ENCODE data around the gene ZNF296. TPM values are rescaled to one million over a fixed set of nuclear protein-coding genes. Genes with fewer than 3 reads are reported as not detected.

The ZNF296 gene
- total RNA-seq, 1 experiment from 2014 or later: 9.2 TPM

DNA sequence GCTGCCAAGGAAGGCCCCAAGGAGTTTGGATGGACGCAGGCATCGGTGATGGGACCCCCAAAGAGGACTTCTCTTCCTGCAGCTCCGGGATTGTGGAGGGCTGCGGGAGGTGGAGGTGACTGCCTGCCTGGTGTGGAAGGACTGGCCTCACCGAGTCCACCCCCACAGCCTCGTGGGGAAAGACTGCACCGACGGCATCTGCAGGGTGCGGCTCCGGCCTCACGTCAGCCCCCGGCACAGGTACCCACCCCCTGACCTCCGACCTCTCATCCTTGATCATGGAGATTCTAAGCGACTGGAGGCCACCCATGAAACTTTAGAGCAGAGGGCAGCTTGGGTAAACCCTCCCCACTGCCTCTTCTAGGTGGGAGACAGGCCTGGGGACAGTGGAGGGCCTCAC, 54.3 kb downstream of the ZNF296 start:
- ATAC-seq (no peak), DNase-seq (ENCODE audit: low read depth, low spot score) (no peak)
- Histone ChIP-seq H2AFZ (ENCODE audit: low read depth, low read length, poor library complexity, severe bottlenecking) (no peak overlapping the region), H3K9me3 (ENCODE audit: control insufficient read depth in 1 of 2, insufficient read depth in 1 of 2, low read depth in 1 of 2, low read length in 2 of 2) (no peaks in the 10 kb centered on the region), H4K20me1 (ENCODE audit: insufficient read depth) (no peaks in the 10 kb centered on the region), H3K9me2 (ENCODE audit: insufficient read depth) (no peaks in the 10 kb centered on the region), H3K36me3 (ENCODE audit: control insufficient read depth in 1 of 2, insufficient read depth in 2 of 2, low read length in 2 of 2) (no peaks in the 10 kb centered on the region), H3K79me2 (ENCODE audit: insufficient read depth, low read length) (no peaks in the 10 kb centered on the region), H3K9ac (ENCODE audit: low read length) (no peak overlapping the region), H3K4me2 (ENCODE audit: low read length) (no peak overlapping the region), H3K4me3 (replicated peaks in 1 of 2; ENCODE audit: low read depth in 1 of 2, low read length in 2 of 2) (no peak overlapping the region), H3K27me3 (ENCODE audit: insufficient read depth, low read length) (no peaks in the 10 kb centered on the region), H3K4me1 (ENCODE audit: control insufficient read depth in 1 of 2, insufficient read depth in 2 of 2, low read length in 2 of 2) (peaks cover 4 to 9% of the 10 kb centered on the region in 2 experiments; a peak in 2 of 4 replicates), H3K27ac (ENCODE audit: low read depth, low read length) (no peak overlapping the region)
- RAD21 ChIA-PET (ENCODE audit: low non-redundant PET in 1 of 2, low total read pairs in 2 of 2, uncharacterized antibody in 2 of 2, unreplicated experiment in 2 of 2): no interaction called here
- intact Hi-C loops (cut with micrococcal nuclease): no loop called here
- CTCF ChIA-PET: interaction anchor here (0.6 kb wide), 1 partner anchor 142 kb away, joined by 3 read pairs; no protein-coding TSS in a partner anchor
- POLR2A ChIA-PET: no interaction called here
- TF ChIP-seq SIN3A (IDR thresholded peaks at IDR 0.05; ENCODE audit: low read depth) (no peak), ZFX (IDR thresholded peaks at IDR 0.05) (no peak), FOSL1 (IDR thresholded peaks at IDR 0.05; ENCODE audit: low read depth) (no peak), ZNF274 (IDR thresholded peaks at IDR 0.05; ENCODE audit: low read depth, low read length) (no peak), POLR2AphosphoS5 (IDR thresholded peaks at IDR 0.05; ENCODE audit: low read depth, low read length) (no peak), EZH2 (IDR thresholded peaks at IDR 0.05) (no peak), JUND (IDR thresholded peaks at IDR 0.05) (no peak), RAD21 (IDR thresholded peaks at IDR 0.05; ENCODE audit: low read depth) (no peak), TCF7L2 (IDR thresholded peaks at IDR 0.05; ENCODE audit: borderline replicate concordance, extremely low read depth, insufficient read depth, insufficient read length) (no peak), CEBPB (IDR thresholded peaks at IDR 0.05; ENCODE audit: low read depth) (no peak), YY1 (IDR thresholded peaks at IDR 0.05; ENCODE audit: extremely low read depth, insufficient replicate concordance, low read depth, low read length) (no peak), EZH2phosphoT487 (IDR thresholded peaks at IDR 0.05; ENCODE audit: borderline replicate concordance) (no peak), SP1 (IDR thresholded peaks at IDR 0.05; ENCODE audit: low read depth) (no peak), CBX3 (IDR thresholded peaks at IDR 0.05; ENCODE audit: low read depth) (no peak)
- TF ChIP-seq, protein P1, sequence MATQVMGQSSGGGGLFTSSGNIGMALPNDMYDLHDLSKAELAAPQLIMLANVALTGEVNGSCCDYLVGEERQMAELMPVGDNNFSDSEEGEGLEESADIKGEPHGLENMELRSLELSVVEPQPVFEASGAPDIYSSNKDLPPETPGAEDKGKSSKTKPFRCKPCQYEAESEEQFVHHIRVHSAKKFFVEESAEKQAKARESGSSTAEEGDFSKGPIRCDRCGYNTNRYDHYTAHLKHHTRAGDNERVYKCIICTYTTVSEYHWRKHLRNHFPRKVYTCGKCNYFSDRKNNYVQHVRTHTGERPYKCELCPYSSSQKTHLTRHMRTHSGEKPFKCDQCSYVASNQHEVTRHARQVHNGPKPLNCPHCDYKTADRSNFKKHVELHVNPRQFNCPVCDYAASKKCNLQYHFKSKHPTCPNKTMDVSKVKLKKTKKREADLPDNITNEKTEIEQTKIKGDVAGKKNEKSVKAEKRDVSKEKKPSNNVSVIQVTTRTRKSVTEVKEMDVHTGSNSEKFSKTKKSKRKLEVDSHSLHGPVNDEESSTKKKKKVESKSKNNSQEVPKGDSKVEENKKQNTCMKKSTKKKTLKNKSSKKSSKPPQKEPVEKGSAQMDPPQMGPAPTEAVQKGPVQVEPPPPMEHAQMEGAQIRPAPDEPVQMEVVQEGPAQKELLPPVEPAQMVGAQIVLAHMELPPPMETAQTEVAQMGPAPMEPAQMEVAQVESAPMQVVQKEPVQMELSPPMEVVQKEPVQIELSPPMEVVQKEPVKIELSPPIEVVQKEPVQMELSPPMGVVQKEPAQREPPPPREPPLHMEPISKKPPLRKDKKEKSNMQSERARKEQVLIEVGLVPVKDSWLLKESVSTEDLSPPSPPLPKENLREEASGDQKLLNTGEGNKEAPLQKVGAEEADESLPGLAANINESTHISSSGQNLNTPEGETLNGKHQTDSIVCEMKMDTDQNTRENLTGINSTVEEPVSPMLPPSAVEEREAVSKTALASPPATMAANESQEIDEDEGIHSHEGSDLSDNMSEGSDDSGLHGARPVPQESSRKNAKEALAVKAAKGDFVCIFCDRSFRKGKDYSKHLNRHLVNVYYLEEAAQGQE (IDR thresholded peaks at IDR 0.05; ENCODE audit: low read depth): no peak
- TF ChIP-seq, protein P2, sequence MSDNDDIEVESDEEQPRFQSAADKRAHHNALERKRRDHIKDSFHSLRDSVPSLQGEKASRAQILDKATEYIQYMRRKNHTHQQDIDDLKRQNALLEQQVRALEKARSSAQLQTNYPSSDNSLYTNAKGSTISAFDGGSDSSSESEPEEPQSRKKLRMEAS (IDR thresholded peaks at IDR 0.05): no peak
- BruUV-seq (replicated peaks): no TSS peak

Other genes starting within 250 kb of the ZNF296 start
- gene NECTIN2, start 230.2 kb downstream of the ZNF296 start, total RNA-seq (2021; ENCODE audit: unreplicated experiment): 96.3 TPM
- gene TOMM40, start 185.2 kb downstream of the ZNF296 start, total RNA-seq (2021; ENCODE audit: unreplicated experiment): 178 TPM
- gene APOE, start 170.7 kb downstream of the ZNF296 start, total RNA-seq (2021; ENCODE audit: unreplicated experiment): 7.2 TPM
- gene APOC1, start 161.9 kb downstream of the ZNF296 start, total RNA-seq (2021; ENCODE audit: unreplicated experiment): 5.1 TPM
- gene APOC4, start 134.2 kb downstream of the ZNF296 start, total RNA-seq (2021; ENCODE audit: unreplicated experiment): not detected
- not detected for gene APOC2, start 130.4 kb downstream of the ZNF296 start, total RNA-seq (2021; ENCODE audit: unreplicated experiment)
- 102 TPM for gene CLPTM1, start 121.1 kb downstream of the ZNF296 start, total RNA-seq (2021; ENCODE audit: unreplicated experiment)
- 12.9 TPM for gene RELB, start 75.0 kb downstream of the ZNF296 start, total RNA-seq (2021; ENCODE audit: unreplicated experiment)
- gene CLASRP, start 37.4 kb downstream of the ZNF296 start, total RNA-seq (2021; ENCODE audit: unreplicated experiment): 79.9 TPM
- gene GEMIN7, start 2.8 kb upstream of the ZNF296 start, total RNA-seq (2021; ENCODE audit: unreplicated experiment): 35.4 TPM
- gene PPP1R37, start 16.7 kb upstream of the ZNF296 start, total RNA-seq (2021; ENCODE audit: unreplicated experiment): 32.7 TPM
- gene NKPD1, start 84.5 kb upstream of the ZNF296 start, total RNA-seq (2021; ENCODE audit: unreplicated experiment): 0.64 TPM
- 26.9 TPM for gene TRAPPC6A, start 101.8 kb upstream of the ZNF296 start, total RNA-seq (2021; ENCODE audit: unreplicated experiment)
- gene BLOC1S3, start 102.3 kb upstream of the ZNF296 start, total RNA-seq (2021; ENCODE audit: unreplicated experiment): 12.2 TPM
- gene EXOC3L2, start 168.9 kb upstream of the ZNF296 start, total RNA-seq (2021; ENCODE audit: unreplicated experiment): not detected
- gene MARK4, start 174.8 kb upstream of the ZNF296 start, total RNA-seq (2021; ENCODE audit: unreplicated experiment): 37.7 TPM
- not detected for gene CKM, start 246.4 kb upstream of the ZNF296 start, total RNA-seq (2021; ENCODE audit: unreplicated experiment)

All from HCT116 (cell line).